ENCODE data around the gene ZNHIT2.

- TF ChIP-seq BHLHE40 (IDR thresholded peaks at IDR 0.05; ENCODE audit: borderline replicate concordance) (no peak), ELF4 (IDR thresholded peaks at IDR 0.05) (no peak), FOXA1 (IDR thresholded peaks at IDR 0.05) (no peak), HDGF (IDR thresholded peaks at IDR 0.05; ENCODE audit: borderline replicate concordance) (no peak)
These were observed 44.9 kb downstream of the ZNHIT2 start for GRCh38 chr11:65072631-65072966.

All from HEK293T (cell line).